GM19240 (cell line): ENCODE measurements around the gene RNF212.
"Not testable (repeated sequence)": the region's sequence is repeated elsewhere in the genome, so short reads cannot be mapped to it uniquely, and the experiment has no call there.

Experiments used
- DNase-seq: peaks from one replicate; pipeline ENCODE4 v3.0.0; 2011; ENCODE audit warnings: low spot score; ENCODE audit not compliant: insufficient read length

RNF212 gene

GRCh38 chr4:1048773-1049590 is 64.4 kb downstream of the RNF212 start:
- DNase-seq = no peak

- no peak for DNase-seq
Observed at GRCh38 chr4:1047976-1048772, 65.2 kb downstream of the RNF212 start.

- DNase-seq = no peak
Observed at GRCh38 chr4:1047106-1047975, 66.0 kb downstream of the RNF212 start.

- DNase-seq = not testable (repeated sequence)
Observed at GRCh38 chr4:1046581-1047011, 66.8 kb downstream of the RNF212 start.

- DNase-seq = no peak
Observed at GRCh38 chr4:1045595-1046201, 67.7 kb downstream of the RNF212 start.

GRCh38 chr4:1045193-1045594 is 68.2 kb downstream of the RNF212 start:
- DNase-seq = no peak

- no peak for DNase-seq
Observed at GRCh38 chr4:1044469-1045192, 68.7 kb downstream of the RNF212 start.

GRCh38 chr4:1043651-1044468 is 69.5 kb downstream of the RNF212 start:
- no peak for DNase-seq

- DNase-seq = no peak
Observed at GRCh38 chr4:1043162-1043561, 70.2 kb downstream of the RNF212 start.

GRCh38 chr4:1042352-1043055 is 70.9 kb downstream of the RNF212 start:
- no peak for DNase-seq

GRCh38 chr4:1041936-1042330 is 71.4 kb downstream of the RNF212 start:
- DNase-seq = no peak

GRCh38 chr4:1041147-1041935 is 72.0 kb downstream of the RNF212 start:
- DNase-seq = no peak

- DNase-seq = no peak
Observed at GRCh38 chr4:1040344-1041146, 72.8 kb downstream of the RNF212 start.

GRCh38 chr4:1039493-1040343 is 73.6 kb downstream of the RNF212 start:
- DNase-seq = no peak

GRCh38 chr4:1038948-1039492 is 74.3 kb downstream of the RNF212 start:
- no peak for DNase-seq
